HG02970 (cell line): ENCODE results near the gene EML2.
"Not testable (repeated sequence)": the region's sequence is repeated elsewhere in the genome, so short reads cannot be mapped to it uniquely, and the experiment has no call there.

Experiments used
- ATAC-seq: cut with Tn5 transposase; IDR thresholded peaks from one replicate; pipeline ENCODE4 v1.9.1; 2021; ENCODE audit warnings: mild to moderate bottlenecking, moderate library complexity, moderate number of reproducible peaks; ENCODE audit not compliant: unreplicated experiment, low FRiP score

EML2 gene

DNA sequence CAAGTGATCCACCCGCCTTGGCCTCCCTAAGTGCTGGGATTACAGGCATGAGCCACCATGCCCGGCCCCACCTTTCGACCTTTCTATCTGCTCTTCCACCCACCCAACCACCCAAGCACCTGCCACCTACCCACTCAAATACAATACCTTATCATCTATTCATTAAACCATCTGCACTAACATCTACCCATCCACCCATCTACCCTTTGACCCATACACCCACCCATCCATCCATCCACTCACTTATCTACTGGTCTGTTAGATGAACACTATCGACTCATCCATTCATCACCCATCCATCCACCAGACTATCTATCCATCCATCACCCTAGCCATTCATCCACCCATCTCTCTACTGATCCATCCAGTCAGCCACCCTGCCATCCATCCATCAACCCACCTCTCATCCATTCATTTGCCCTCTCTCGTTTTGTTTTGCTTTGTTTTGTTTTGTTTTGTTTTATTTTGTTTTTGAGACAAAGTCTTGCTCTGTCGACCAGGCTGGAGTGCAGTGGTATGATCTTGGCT, 17.2 kb downstream of the EML2 start:
- no peak for ATAC-seq

DNA sequence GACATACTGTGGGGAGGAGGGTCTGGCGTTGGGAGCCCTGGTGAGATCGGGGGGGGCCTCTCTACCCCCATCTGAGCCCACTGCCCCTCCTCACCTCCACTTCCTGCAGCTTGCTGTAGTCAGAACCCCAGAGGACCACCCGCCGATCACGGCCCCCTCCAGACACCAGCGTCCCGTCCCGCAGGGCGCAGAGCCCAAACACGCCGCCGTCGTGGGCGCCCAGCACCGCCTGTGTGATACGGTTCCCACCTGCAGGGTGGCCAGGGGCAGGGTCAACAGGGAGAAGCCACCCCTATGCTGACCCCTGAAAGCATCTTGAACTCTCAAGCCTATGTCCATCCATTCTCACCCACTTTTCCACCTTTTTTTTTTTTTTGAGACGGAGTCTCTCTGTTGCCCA, 17.8 kb downstream of the EML2 start:
- ATAC-seq: no peak

DNA sequence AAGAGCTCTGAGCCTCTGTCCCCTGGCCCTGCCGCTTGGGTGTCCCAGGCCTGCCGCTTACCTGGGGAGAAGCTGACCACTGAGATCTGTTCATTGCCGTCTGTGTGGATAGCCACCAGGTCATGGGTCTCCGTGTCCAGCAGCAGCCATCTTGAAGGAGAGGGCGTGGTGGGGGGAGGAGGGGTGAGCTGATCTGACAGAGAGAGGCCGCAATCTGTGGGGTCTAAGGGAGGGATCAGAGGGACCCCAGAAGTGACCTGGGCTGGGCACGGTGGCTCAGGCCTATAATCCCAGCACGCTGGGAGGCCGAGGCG, 22.5 kb downstream of the EML2 start:
- no peak for ATAC-seq

DNA sequence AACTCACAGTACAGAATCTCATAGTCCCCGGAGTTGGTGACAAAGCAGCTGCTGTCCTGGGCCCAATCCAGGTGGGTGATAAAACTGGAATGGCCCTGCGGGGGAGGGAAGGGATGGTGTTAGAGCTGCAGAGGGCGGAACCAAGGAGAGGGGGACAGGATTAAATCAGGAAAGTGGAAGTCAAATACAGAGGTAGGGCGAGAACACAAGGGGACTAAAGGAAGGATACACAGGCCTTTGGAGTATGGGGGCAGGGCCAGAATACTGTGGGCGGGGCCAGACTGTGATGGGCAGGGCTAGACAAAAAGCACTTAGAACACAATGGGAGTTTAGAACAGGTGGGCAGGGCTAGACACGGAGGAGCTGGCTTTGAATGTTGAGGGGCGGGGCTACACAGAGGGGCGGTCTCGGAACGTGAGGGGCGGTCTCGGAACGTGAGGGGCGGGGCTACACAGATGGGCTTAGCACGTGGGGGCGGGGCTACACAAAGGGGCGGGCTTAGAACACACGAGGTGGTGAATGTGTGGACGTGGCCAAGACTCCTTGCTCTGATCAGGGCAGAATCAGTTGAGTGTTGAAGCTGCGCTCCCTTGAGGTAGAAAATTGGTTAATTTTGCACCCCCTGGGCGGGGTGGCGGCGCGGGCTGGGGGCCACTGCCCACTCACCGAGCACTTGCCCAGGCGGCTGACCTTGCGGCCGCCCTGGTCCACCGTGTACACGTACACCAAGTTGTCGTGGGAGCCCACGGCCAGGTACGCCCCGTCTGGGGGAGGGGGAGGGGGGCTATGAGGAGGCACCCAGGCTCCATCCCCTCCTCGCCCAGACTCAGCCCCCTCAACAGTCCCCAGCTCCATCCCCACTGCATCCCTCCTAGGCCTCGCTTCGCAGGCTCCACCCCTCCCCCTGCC, 23.1 kb downstream of the EML2 start:
- ATAC-seq: no peak

DNA sequence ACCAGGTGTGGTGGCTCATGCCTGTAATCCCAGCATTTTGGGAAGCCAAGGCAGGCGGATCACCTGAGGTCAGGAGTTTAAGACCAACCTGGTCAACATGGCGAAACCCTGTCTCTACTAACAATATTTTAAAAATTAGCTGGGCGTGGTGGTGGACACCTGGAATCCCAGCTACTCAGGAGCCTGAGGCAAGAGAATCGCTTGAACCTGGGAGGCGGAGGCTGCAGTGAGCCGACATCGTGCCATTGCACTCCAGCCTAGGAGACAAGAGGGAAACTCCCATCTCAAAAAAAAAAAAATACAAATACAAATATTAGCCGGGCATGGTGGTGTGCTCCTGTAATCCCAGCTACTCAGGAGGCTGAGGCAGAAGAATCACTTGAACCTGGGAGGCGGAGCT, 24.1 kb downstream of the EML2 start:
- ATAC-seq: not testable (repeated sequence)

DNA sequence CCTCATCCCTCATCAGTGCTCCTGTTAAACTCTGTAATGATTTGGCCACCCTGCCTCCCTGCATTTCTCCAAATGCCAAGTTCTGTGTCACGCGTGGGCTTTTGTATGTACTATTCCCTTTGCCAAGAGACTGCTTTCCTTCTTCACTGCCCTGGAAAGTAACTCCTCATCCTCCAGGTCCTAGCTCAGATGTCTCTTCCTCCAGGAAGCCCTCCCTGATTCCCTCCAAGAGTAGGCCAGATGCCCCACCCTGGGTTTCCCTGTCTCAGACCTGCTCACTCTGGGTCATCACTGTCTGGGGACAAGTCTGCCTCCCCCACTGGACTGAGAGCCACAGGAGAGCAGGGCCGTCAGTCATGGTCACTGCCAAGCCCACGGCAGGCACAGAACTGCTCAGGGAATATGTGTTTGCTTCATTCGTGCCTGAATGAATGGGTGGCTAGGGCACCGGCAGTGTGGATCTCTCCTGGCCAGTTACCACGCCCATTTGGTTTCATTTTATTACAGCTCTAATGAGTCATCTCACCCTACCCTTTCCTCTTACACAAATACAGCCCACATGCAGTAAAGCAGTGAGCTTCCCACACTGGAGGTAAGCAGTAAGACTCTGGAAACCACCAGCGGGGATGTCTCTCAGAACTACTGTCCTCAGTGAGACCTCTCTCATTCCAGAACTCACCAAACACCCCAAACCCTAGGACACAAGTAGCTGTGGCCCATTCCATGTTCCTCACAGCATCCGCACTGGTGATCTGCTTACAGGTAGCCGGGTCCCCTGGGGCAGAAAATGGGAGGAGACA, 25.1 kb downstream of the EML2 start:
- ATAC-seq: no peak

DNA sequence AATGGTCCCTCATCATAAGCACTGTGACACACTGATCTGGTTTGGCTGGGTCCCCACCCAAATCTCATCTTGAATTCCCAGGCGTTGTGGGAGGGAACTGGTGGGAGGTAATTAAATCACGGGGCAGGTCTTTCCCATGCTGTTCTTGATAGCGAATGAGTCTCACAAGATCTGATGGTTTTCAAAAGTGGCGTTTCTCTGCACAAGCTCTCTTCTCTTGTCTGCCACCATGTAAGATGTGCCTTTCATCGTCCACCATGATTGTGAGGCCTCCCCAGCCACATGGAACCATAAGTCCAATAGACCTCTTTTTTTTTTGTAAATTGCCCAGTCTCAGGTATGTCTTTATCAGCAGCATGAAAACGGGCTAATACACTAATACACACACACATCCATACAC, 30.2 kb downstream of the EML2 start:
- no peak for ATAC-seq

DNA sequence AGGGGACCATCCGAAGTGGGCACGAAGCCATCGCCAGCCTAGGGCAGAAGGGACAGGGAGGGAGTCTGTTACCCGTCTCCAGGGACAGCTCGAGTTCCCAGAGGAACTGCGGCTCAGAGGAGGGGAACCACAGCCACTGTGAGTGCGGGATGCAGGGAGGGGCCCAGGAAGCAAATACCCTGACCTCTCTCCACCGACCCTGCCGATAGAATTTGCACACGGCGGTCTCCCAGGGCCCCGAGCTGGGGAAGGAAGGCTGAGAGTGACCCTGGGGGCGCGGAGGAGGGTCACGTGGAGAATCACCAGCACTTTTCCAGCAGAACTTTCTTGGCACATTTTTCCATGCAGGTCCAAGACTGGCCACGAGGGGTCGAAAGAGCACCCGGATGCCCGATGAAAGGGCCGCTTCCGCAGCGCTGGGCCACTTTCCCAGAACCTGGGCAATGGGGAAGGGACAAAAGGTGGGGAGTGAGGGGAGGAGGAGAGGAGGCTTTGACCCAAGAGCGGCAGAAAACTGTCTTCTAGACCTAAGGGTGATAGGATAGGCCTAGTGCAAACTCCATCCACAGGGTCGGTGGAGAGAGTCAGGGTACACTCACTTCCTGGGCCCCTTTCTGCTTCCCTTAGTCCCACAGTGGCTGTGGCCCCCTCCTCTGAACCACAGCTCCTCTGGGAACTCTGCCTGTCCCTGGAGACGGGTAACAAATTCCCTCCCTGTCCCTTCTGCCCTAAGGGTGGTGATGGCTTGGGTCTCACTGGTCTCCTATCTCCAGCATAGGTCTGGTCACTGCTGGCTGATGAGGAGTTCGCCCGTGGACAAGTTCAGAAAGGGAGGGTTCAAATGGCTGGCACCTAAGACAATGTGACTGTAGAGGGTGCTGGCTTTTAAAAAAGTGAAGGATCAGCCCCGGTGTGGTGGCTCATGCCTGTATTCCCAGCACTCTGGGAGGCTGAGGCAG, 31.8 kb downstream of the EML2 start:
- ATAC-seq: no peak

DNA sequence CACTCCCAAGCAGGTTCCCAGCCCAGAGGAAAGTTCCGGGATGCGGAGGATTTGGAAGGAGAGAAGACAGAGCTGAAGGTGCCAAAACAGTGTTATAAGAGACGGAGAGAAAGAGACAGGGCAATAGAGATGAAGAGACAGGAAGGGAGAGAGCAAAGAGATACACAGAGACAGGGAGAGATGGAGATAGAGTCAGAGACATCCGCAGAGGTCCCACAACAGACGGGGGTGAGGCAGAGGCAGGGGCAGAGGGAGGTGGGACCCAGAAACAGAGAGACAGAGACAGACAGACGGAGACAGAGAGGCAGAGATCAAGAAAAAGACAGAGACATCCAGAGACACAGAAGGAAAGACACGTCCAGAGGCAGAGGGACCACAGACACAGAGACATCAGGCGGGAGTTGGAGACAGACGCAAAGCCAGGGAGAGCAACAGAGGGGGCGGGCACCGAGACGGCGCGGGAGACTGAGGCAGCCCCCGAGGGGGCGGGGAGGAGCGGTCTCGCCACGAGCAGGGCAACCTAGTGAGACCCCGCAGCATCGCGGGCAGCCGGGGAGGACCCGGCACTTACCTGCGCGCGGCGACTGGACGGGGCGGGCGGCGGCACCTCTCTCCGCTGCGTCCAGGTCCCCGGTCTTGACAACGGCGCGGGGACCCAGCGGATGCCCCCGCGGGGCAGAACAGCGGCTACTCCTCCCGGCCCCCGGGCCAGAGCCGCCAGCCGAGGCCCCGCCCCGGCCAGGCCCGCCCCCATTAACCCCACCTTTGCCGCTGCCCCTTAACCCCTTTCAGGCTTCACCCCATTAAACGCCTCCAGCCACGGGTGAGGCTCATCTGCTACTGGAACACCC, 37.4 kb downstream of the EML2 start, which contains the start of gene GPR4:
TSS of gene GPR4 (minus strand) at position 689 of the 851 bp plus-strand sequence. CDS start 10,346 bp downstream, outside the sequence.
- ATAC-seq: no peak

DNA sequence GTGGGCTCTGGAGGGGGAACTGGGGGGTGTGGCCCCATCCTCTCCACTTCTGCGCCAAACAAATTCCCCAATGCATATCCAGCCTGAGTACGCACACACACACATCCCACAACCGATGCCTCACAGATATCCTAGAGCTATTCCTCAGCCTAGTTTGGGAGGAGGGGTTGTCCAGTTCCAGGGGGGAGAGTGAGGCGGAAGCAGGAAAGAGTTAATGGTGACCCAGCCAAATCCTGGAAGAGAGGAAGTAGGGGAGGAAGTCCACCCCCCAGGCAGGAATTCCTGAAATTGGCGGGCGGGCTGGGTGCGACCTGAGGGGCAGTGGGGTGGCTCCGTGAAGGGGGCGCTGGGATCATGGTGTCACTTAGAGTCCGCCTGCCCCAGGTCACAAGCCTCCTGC, 38.1 kb downstream of the EML2 start:
- no peak for ATAC-seq

DNA sequence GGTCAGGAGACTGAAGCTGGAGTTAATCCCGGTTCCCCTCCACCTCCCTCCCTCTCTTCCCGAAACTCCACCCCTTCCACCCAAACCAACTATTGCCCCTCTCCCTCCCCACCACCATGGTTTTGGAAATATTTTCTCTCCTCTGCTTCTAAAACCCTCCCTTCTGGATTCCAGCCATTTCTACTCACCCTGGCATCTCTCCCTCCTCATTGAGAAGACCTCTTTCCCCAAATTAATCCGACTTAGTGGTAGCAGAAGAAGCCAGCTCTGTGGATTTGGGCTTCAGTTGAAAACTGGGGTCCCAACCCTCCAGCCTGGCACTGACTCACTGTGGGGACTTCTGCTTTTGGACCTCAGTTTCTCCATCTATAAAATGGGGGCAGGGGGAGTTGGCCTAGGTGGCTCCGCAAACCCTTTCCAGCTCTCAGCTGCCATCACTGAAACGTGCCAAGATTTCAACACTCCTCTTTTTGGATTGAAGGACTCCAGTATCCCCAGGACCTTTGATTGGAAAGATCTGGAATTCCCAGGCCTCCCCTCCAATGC, 38.8 kb downstream of the EML2 start:
- no peak for ATAC-seq

DNA sequence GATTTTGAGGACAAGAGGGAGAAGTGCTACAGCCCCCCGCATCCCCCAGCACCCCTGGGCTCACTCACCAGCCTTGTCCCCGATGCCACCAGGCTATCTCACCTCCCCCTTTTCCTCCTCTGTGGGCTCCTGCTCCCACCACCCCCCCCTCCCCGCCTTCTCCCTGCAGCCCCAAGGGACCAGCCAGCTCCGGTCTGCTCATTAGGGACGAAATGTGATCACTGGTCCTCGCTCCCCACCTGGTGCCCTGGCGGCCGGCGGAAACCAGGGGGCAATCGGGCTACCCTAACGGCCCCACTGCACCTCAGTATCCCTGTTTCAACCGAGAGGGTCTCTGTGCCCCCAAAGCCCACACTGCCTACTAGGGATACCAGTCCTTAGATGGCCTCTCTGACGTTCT, 39.9 kb downstream of the EML2 start:
- no peak for ATAC-seq

DNA sequence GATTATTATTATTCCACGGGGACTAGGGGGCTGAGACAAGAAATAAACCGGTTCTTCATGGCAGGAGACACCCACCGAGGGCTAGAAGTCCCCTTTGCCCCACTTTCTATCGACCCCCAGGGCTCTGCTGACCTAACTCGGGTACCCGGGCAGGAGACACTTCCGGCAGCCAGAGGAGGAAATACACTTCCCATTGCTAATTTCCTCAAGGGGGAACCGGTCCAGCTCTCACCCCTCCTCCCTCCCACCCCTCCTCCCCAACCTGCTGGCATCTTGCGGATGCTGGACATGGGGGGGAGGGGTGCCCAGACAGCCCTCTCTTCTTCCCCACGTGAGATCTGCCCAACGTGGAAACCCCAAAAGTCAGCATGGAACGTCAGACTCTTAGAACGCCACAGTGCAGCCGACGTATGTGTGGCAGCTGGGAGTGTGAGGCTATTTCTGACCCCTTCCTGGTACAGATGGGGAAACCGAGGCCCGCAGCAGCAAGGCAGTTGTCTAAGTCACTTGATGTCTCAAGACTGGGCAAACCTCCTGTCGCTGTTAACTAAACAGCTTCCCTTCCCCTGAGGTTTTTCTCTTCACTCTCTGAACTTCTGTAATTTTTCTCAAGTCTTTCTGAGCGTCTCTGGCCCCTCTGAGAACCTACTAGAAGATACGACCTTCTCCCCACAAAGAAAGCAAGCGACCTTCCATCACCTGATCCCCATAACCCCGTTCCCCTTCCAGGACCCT, 40.8 kb downstream of the EML2 start:
- ATAC-seq: no peak

DNA sequence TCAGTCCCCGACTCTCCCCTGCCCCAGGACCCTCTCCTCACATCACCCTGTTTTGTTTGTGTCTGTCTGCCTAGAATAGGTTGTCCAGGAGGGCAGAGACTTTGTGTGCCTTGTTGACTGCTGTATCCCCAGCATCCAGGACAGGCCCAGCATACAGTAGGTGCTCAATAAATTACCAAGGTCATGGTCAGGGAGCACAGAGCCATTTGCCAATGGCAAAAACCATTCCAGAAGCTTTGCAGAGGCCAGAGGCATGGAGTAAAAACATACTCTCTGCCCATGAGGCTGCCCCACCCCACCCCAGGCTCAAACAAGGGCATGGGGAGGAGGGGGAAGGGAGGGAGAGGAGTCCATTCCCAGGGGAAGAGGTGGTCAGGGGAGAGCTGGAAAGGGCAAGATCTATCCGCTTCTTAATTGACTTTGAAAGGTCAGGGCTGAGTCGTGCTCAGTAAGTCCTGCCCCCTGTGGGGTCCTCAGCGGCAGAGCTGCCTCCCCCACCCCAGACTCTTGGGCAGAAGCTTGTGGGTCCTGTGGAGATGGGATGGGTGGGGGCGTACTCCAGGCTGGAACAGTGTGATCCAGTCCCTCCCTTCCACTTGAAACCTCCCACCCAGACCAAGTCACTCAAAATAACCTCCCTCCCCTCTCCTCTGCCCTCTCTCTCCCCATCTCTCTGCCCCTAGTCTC, 41.6 kb downstream of the EML2 start:
- ATAC-seq: no peak

DNA sequence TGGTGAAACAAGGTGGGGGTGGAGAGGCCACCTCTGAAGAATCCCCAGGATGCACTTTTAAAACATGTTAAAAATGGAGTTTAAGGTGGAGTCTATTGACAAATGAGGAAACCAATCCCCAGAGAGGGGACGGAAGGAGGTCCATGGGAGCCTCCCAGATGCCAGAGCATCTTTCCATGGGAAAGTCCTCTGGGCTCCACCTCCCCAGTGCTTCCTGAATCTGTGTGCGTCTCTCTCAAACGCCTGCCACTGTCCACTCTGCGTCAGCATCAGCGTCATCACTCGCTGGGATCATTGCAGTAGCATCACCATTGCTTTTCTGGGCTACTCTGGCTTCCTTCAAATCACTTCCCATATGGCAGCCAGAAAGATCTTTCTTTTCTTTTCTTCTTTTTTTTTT, 43.4 kb downstream of the EML2 start:
- no peak for ATAC-seq

DNA sequence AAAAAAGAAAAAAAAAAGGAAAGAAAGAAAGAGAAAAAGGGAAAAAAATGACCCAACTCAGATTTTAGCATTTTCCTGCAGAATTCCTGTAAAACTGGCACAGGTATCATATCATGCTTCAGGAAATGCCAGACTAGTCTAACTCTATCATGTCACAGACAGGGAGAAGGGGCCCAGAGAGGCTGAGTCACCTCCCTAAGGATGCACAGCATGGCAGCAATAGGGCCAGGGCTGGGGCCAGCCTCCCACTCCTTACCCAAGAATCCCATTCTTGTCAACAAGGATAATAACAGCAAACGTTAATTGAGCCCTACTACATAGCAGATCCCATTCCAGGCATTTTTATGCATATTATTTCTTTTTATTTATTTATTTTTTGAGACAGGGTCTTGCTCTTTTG, 45.7 kb downstream of the EML2 start:
- ATAC-seq: no peak

DNA sequence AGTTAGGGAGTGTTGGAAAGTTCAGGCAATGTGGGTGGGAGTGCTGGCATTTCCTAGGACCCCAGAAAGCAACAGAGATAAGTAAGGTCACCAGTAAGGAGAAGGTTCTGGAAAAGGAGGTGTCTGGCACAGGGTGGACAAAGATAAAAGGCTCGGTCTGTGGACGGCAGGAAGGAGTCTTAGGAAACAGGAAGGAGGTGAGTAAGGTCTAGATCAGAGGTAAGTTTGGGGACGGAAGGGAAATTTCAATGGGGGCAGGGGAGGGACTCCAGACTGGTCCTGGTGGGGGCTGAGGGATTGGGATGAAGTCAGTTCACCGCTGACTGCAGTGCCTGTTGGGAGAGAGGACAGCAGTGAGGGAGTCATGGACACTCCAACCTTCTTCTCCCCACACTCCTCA, 46.8 kb downstream of the EML2 start:
- ATAC-seq: no peak

DNA sequence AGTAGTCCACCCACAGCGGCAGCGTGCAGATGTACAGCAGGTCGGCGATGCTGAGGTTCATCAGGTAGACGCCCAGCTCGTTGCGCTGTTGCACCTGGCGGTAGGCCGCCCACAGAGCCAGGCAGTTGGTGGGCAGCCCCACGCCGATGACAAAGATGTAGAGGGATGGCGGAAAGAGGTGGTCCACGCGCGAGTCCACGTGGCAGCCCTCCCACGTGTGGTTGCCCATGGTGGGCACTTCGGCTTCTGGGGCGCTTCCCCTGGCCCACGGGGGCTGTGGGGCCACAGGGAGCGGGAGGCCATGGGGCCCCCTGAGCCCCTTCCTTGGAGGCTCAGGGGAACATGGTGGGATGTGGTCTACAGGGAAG, 47.6 kb downstream of the EML2 start:
- ATAC-seq: no peak
